Erythroblast (primary cell): ENCODE data around the gene PLA2G6.

Source experiments
- GATA1 ChIP-seq: IDR thresholded peaks from 2 replicates; pipeline ENCODE4 v1.6.1; 2011; ENCODE audit warnings: low read depth, mild to moderate bottlenecking, control low read depth, low read length, moderate library complexity
- POLR2A ChIP-seq: IDR thresholded peaks from 2 replicates; pipeline ENCODE4 v1.6.1; 2011; ENCODE audit warnings: mild to moderate bottlenecking, low read length

- TF ChIP-seq POLR2A (no peak), GATA1 (no peak)
Measured at GRCh38 chr22:38088629-38089473, 92.8 kb downstream of the PLA2G6 start.
